ENCODE results near the gene HOXD12.

Gene HOXD12

DNA sequence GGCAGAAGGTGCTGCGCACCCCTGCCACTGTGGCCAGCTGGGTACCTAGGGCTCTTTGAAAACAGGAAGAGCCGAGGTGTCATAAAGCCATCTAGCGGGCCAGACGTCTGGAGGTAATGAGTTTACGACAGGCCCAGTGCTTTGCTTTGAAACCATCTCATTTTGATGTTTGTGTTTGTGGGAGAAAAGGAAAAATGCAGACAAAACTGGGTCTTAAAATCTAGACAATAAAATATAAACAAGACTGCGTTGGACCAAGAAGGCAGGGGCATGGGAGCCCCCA lies 26.1 kb downstream of the HOXD12 start:
- DNase-seq, result no peak
- in situ Hi-C loops (cut with HindIII; ENCODE audit: low pct_ligation_motif_present, low pct_unique_long_range_greater_than_20kb, low sequenced_read_pairs), result loop anchor here (25.0 kb wide), 2 partner anchors 312 to 537 kb away; no protein-coding TSS in a partner anchor

DNA sequence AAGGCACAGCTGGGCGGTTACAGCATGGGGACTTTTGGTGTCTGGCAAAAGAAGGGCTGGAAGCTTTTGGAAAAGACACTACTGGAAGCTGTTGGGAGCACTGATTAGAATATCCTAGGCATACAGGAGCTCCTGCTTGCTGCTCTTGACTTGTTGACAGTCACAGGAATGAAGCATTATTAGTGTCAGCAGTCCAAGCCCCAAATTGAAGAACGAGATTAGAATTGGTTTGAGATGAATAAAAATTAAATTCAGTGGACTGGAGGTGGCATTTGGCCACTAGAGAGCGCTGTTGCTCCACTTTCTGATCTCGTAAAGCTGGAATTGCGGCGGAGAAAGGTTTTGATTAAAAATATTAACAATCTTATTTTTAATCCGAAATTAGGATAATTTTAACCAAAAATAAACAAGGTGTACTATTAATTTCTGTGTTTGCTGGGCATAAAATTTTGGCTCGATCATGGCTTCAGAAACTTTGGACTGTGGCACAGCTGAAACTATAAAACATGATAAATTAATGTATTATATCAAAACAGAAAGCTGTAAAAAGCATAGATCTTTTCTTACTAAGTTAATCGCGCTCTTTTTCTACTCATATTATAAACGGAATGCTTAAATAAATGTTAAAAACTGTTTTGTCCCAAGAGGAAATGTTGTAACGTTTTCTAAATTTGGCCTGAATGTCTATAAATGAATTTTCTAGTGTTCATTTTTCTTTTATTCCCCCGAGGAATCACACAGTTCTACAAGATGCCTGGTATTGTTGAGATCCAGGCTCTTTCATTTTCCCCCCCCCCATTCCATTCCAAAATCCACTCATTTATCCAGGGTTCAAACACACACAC lies 27.6 kb downstream of the HOXD12 start:
- in situ Hi-C loops (cut with HindIII; ENCODE audit: low pct_ligation_motif_present, low pct_unique_long_range_greater_than_20kb, low sequenced_read_pairs), result loop anchor here (25.0 kb wide), 2 partner anchors 310 to 535 kb away; no protein-coding TSS in a partner anchor
- DNase-seq, result peak; percentile 67

GRCh38 chr2:176127774-176128072 lies 28.1 kb downstream of the HOXD12 start:
- in situ Hi-C loops (cut with HindIII; ENCODE audit: low pct_ligation_motif_present, low pct_unique_long_range_greater_than_20kb, low sequenced_read_pairs), result loop anchor here (25.0 kb wide), 2 partner anchors 310 to 535 kb away; no protein-coding TSS in a partner anchor
- no peak for DNase-seq

DNA sequence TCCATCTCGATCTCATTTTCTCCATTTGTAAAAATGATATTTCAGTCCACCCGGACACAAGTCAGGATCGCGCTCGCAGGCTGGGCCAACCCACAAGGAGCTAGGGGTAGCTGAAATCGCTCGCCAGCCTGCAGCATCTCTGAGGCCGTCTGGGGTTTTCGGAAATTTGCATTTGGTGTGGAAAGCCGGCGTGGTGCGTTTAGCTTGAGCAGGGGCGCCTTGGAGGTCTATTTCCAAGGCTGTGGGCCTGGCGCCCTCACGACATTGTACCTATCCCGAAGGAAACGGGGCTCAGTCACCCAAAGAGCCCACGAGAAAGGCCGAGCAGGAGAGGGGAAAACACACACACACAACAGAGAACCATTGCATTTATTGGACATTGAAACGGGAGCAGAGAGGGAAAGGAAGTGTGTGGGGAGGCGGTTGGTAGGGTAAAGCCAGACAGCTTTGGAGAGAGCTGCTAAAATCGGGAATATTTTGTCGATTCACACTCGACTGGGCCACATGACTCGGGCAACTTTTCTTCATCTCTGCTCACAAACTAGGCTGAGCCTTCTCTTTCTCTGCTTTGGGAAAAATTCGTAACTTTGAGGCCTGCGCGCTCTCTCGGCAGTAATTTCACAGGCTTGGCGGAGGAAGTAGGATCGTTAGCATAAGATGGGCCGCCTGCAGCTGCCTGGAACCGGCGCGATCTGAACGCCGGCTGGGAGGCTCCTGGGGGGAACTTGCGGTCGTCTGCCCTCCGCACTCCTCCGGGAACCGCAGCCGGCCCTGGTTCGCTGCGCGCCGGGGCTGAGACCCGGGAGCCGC lies 28.8 kb downstream of the HOXD12 start:
- no peak for DNase-seq
- in situ Hi-C loops (cut with HindIII; ENCODE audit: low pct_ligation_motif_present, low pct_unique_long_range_greater_than_20kb, low sequenced_read_pairs), result loop anchor here (25.0 kb wide), 2 partner anchors 309 to 534 kb away; no protein-coding TSS in a partner anchor

DNA sequence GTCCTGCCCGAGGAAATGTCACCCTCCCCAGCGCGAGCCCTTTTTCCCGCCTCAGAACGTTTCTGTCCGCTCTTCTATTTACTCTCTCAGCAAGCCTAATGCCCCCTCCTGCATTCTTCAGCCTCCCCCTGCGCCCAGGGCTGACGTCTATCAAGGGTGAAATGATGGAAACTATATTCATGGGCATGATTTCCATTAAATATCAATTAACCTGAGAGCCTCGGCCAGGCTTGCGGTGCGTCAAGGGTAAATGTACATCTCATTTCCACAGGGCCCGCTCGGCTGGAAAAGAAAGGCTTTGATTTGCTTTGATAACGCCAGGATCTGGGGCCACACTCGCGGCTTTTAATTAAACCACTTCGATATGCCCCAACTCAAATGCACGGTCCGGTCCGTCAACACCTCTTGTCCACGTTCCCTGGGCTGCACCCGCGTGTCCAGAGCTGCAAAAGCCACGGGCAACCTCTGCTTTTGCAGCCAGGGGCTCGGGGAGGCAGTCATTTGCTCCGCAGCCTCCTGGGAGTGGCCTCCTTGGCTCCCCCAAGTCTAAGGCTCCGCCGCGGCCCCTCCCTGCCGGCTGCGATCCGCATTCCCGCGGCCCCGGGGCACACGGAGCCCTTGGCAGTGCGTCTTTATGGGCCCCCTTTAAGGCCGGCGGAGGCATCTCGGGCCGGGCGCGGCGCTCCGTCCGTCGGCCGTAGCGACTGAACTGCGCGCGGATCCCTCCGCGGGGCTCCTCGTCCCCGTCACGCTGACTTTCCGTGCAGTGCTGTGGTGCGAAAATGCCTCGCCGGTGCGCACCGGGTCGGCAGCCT lies 29.6 kb downstream of the HOXD12 start, which contains the start of gene HOXD8:
TSS of gene HOXD8 (plus strand) at position 724 of the 815 bp plus-strand sequence. CDS start 662 bp downstream, outside the sequence.
- in situ Hi-C loops (cut with HindIII; ENCODE audit: low pct_ligation_motif_present, low pct_unique_long_range_greater_than_20kb, low sequenced_read_pairs), result loop anchor here (25.0 kb wide), 2 partner anchors 308 to 533 kb away; no protein-coding TSS in a partner anchor
- DNase-seq, result peak; percentile 89

DNA sequence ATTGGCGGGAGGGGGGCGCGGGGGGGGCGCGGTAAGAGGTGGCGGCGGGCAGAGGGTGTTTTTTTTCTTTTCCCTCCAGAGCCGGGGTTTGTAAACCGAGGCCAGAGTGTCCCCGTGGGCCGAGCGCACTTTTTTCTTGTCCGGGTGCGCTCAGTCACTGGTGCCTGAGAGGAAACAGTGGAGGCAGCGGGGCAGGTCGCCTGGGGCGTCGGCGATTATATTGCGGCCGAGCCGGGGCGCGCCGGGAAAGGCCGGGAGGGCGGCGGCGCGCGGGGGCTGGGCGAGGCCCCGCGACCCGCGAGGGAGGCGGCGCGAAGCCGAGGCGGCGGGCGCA lies 30.2 kb downstream of the HOXD12 start:
- in situ Hi-C loops (cut with HindIII; ENCODE audit: low pct_ligation_motif_present, low pct_unique_long_range_greater_than_20kb, low sequenced_read_pairs), result loop anchor here (25.0 kb wide), 2 partner anchors 308 to 533 kb away; no protein-coding TSS in a partner anchor
- no peak for DNase-seq

- DNase-seq, result peak; percentile 73
Measured at GRCh38 chr2:176130147-176130956, 30.8 kb downstream of the HOXD12 start.

GRCh38 chr2:176130957-176131847 lies 31.6 kb downstream of the HOXD12 start:
- in situ Hi-C loops (cut with HindIII; ENCODE audit: low pct_ligation_motif_present, low pct_unique_long_range_greater_than_20kb, low sequenced_read_pairs), result loop anchor here (25.0 kb wide), 2 partner anchors 306 to 531 kb away; no protein-coding TSS in a partner anchor
- DNase-seq, result no peak

More at GRCh38 chr2:176130147-176130956, 30.8 kb downstream of the HOXD12 start:
- in situ Hi-C loops (cut with HindIII; ENCODE audit: low pct_ligation_motif_present, low pct_unique_long_range_greater_than_20kb, low sequenced_read_pairs), result loop anchor here (25.0 kb wide), 2 partner anchors 307 to 532 kb away; no protein-coding TSS in a partner anchor

DNA sequence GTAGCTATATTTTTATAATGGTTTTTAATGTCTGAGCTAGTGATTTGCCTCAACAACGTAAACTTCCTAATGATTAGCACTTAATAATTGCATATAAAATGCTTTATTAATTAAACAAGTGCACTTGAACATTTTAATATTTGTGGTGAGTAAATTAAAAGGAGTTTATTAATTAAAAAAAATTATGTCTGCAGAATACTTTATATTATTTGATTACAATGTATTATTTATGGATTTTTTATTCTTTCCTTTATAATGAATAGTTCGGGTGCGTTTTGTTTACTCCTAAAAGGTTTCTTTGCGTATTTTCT lies 32.2 kb downstream of the HOXD12 start:
- no peak for DNase-seq
- in situ Hi-C loops (cut with HindIII; ENCODE audit: low pct_ligation_motif_present, low pct_unique_long_range_greater_than_20kb, low sequenced_read_pairs), result loop anchor here (25.0 kb wide), 2 partner anchors 305 to 530 kb away; no protein-coding TSS in a partner anchor

GRCh38 chr2:176132205-176133171 lies 32.9 kb downstream of the HOXD12 start:
- in situ Hi-C loops (cut with HindIII; ENCODE audit: low pct_ligation_motif_present, low pct_unique_long_range_greater_than_20kb, low sequenced_read_pairs), result loop anchor here (25.0 kb wide), 2 partner anchors 305 to 530 kb away; no protein-coding TSS in a partner anchor
- peak; percentile 51 for DNase-seq

DNA sequence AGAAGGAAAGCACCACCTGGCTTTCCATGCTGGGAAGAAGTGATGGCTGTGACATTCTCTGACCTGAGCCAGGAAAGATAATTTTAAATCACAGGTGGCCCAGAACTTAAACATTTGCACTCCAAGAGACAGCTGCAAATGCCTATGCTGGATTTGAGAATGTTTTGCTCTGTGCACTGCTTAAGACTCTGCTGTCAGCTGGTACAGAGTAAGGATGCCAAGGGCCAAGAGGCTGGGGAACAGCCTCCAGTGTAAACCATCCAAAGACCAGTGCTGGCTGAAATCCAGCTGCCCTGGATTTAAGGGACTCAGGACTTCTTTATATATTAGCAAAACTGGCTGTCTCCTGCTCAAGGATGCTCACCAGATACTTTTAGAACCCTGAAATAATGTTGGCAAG lies 33.8 kb downstream of the HOXD12 start:
- in situ Hi-C loops (cut with HindIII; ENCODE audit: low pct_ligation_motif_present, low pct_unique_long_range_greater_than_20kb, low sequenced_read_pairs), result loop anchor here (25.0 kb wide), 2 partner anchors 304 to 529 kb away; no protein-coding TSS in a partner anchor
- no peak for DNase-seq

- in situ Hi-C loops (cut with HindIII; ENCODE audit: low pct_ligation_motif_present, low pct_unique_long_range_greater_than_20kb, low sequenced_read_pairs), result loop anchor here (25.0 kb wide), 2 partner anchors 303 to 528 kb away; no protein-coding TSS in a partner anchor
Measured at GRCh38 chr2:176134035-176134434, 34.4 kb downstream of the HOXD12 start.

DNA sequence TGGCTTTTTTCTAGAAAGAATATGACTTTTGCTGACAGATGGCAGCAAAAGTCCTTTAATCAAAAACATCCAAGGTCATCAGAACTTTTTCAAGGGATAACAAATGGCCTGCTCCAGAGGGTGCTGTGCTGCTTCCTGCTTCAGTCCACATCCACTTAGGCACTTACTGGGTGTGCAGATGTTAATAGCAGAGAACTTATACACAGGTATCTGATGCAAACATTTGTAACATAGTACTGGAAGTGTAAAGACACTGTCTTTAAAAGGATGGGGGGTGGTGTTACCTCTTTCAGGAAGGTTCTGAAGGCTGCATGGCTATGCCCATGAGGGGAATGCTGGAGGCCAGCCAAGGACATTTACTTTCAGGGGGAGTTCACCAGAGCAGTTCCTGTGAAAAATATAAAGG lies 35.4 kb downstream of the HOXD12 start:
- in situ Hi-C loops (cut with HindIII; ENCODE audit: low pct_ligation_motif_present, low pct_unique_long_range_greater_than_20kb, low sequenced_read_pairs), result loop anchor here (25.0 kb wide), 2 partner anchors 302 to 527 kb away; no protein-coding TSS in a partner anchor
- peak; percentile 46 for DNase-seq

More at GRCh38 chr2:176134035-176134434, 34.4 kb downstream of the HOXD12 start:
- DNase-seq, result no peak

DNA sequence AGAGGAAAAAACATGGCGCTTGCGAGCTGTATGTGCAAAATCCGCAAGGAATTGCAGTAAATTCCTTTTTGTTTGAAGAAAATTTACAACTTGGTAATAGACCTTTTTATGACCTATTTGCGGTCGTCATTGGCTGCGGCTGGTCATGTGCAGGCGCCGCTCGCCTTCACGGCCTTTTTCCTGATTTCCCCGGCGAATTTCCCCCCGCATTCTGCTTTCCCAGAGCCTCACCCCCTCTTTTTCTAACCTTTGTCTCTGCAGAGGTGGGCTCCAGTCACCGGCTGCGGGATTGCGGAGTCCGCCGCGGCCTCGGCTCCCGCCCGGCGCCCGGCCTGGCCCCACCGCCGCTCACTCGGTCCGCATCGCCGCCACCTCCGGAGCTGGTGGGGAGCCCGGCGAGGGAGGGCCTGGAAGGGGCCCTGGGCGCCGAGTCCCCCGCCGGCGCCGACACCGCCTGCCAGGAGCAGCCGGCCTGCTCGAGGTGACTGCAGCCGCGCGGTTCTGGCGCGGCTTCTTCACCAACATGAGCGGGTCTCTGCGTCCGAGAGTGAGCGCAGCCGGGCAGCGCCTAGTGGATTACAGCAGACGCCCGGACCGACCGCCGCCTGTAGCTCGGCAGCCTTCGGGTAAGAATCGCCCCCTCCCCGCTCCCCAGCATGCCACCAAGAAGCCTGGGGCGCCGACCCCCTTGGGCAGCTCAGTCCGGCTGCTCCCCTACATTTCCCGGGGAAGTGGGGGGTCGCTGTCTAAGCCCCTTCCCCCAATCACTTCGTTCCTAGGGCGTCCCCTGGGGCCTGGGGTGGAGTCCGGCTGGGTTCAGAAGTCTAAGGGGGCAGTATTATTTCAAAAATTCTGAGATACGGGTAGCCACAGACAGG lies 37.0 kb downstream of the HOXD12 start:
- in situ Hi-C loops (cut with HindIII; ENCODE audit: low pct_ligation_motif_present, low pct_unique_long_range_greater_than_20kb, low sequenced_read_pairs), result loop anchor here (25.0 kb wide), 2 partner anchors 301 to 526 kb away; no protein-coding TSS in a partner anchor
- peak; percentile 68 for DNase-seq

GRCh38 chr2:176137252-176137580 lies 37.6 kb downstream of the HOXD12 start:
- in situ Hi-C loops (cut with HindIII; ENCODE audit: low pct_ligation_motif_present, low pct_unique_long_range_greater_than_20kb, low sequenced_read_pairs), result loop anchor here (25.0 kb wide), 2 partner anchors 300 to 525 kb away; no protein-coding TSS in a partner anchor
- no peak for DNase-seq
